ACC112 (cell line): ENCODE results near the gene CCDC152.
"Not testable (repeated sequence)": the region's sequence is repeated elsewhere in the genome, so short reads cannot be mapped to it uniquely, and the experiment has no call there.

Experiments
- H2AFZ ChIP-seq: fragments of 200-600 bp; sonication (generic); one replicate; pipeline ENCODE4 v1.6.0; 2017; ENCODE audit warnings: antibody characterized with exemption, low read length; ENCODE audit not compliant: unreplicated experiment
- H3K27ac ChIP-seq: fragments of 200-600 bp; sonication (generic); 2 replicates; pipeline ENCODE4 v1.5.1; 2014; ENCODE audit warnings: low read depth, mild to moderate bottlenecking, antibody characterized with exemption, low read length, moderate library complexity
- H3K27me3 ChIP-seq: fragments of 200-600 bp; sonication (generic); 2 replicates; pipeline ENCODE4 v1.6.1; 2014; ENCODE audit warnings: mild to moderate bottlenecking, antibody characterized with exemption, low read length, moderate library complexity, mixed read lengths; ENCODE audit not compliant: insufficient read depth
- H3K36me3 ChIP-seq: fragments of 200-600 bp; sonication (generic); 2 replicates; pipeline ENCODE4 v1.6.1; 2016; ENCODE audit warnings: mild to moderate bottlenecking, antibody characterized with exemption, low read length, moderate library complexity, mixed read lengths; ENCODE audit not compliant: insufficient read depth
- H3K4me1 ChIP-seq: fragments of 200-600 bp; sonication (generic); one replicate; pipeline ENCODE4 v1.6.1; 2016; ENCODE audit warnings: low read length, mixed read lengths; ENCODE audit not compliant: insufficient read depth, unreplicated experiment, control insufficient read depth
- H3K4me3 ChIP-seq: fragments of 200-600 bp; sonication (generic); 2 replicates; pipeline ENCODE4 v1.5.1; 2014; ENCODE audit warnings: mild to moderate bottlenecking, low read depth, low read length
- H3K79me2 ChIP-seq: fragments of 200-600 bp; sonication (generic); one replicate; pipeline ENCODE4 v1.6.0; 2016; ENCODE audit warnings: low read length; ENCODE audit not compliant: control insufficient read depth, unreplicated experiment, insufficient read depth

Gene CCDC152

DNA sequence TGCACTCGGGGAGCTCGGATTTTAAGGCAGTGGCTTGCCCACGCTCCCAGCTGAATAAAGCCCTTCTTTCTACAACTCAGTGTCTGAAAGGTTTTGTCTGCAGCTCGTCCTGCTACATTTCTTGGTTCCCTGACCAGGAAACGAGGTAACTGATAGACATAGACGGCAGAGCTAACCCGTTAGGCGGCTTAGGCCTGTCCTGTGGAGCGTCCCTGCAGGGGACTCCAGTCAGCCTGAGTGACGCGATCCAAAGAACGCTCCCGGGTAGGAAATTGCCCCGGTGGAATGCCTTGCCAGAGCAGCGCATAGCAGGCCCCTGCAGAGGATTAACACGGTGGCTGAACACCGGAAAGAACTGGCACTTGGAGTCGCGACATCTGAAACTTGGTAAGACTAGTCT is 56.9 kb downstream of the CCDC152 start:
- Histone ChIP-seq H3K4me1 (peaks cover 5% of the 10 kb centered on the region), H3K27ac (no peak overlapping the region), H2AFZ (no peak overlapping the region), H3K79me2 (no peaks in the 10 kb centered on the region), H3K36me3 (no peaks in the 10 kb centered on the region), H3K4me3 (no peak overlapping the region), H3K27me3 (no peaks in the 10 kb centered on the region)

DNA sequence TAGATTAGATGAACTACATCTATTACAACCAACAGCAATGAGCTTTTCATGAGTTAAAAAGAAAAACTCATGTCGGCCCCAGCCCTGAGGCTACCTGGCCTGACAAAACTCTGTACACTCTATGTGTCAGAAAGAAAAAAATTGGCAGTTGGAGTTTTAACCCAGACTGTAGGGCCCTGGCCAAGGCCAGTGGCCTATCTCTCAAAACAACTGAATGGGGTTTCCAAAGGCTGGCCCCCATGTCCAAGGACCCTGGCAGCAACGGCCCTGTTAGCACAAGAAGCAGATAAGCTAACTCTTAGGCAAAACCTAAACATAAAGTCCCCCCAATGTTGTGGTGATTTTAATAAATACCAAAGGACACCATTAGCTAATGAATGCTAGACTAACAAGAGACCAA is 59.9 kb downstream of the CCDC152 start:
- not testable (repeated sequence) for H3K27ac ChIP-seq, H3K4me3 ChIP-seq, H3K4me1 ChIP-seq, H3K36me3 ChIP-seq, H3K79me2 ChIP-seq, H3K27me3 ChIP-seq, H2AFZ ChIP-seq

DNA sequence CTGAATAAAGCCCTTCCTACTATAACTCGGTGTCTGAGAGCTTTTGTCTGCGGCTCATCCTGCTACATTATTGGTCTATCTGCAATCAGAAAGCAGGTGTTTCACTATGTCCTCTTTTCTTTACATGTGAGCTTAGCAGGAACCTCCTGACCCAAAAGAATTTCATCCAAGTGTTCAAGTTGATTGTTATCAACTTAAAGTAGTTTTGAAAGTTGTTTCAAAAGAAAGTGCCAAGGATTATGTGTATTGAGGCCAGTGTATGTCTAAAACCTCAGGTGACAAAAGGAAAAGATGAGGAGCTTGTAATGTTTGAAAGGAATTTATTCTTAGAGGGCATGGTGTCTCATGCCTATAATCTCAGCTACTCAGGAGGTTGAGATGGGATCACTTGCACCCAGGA is 63.1 kb downstream of the CCDC152 start:
- Histone ChIP-seq H3K79me2 (no peaks in the 10 kb centered on the region), H2AFZ (no peak overlapping the region), H3K27ac (no peak overlapping the region)

DNA sequence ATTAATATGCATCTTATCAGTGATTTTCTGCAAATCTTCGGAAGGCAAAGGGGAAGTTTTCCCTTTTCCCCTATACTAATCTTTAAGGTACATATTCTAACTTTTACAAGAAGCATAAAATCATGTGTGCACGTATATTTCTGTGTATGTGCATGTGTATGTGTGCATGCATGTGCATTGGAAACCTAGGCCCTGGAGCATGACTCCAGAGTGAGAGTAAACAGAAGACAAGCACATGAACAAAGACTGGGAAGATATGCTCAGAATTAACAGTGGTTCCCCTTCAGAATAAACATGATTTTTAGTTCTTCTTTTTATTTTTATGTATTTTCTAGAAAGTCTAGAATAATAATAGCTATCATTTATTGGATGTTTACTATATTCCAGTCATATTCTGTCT is 65.9 kb downstream of the CCDC152 start:
- H3K27me3 ChIP-seq, result no peaks in the 10 kb centered on the region
- H3K36me3 ChIP-seq, result no peaks in the 10 kb centered on the region
- no peak overlapping the region for H2AFZ ChIP-seq
- H3K27ac ChIP-seq, result no peak overlapping the region
- no peaks in the 10 kb centered on the region for H3K79me2 ChIP-seq
- H3K4me1 ChIP-seq, result no peaks in the 10 kb centered on the region
- no peak overlapping the region for H3K4me3 ChIP-seq

More for the DNA sequence above, 63.1 kb downstream of the CCDC152 start:
- no peaks in the 10 kb centered on the region for H3K36me3 ChIP-seq
- H3K4me1 ChIP-seq, result no peaks in the 10 kb centered on the region
- H3K4me3 ChIP-seq, result no peak overlapping the region
- no peaks in the 10 kb centered on the region for H3K27me3 ChIP-seq

DNA sequence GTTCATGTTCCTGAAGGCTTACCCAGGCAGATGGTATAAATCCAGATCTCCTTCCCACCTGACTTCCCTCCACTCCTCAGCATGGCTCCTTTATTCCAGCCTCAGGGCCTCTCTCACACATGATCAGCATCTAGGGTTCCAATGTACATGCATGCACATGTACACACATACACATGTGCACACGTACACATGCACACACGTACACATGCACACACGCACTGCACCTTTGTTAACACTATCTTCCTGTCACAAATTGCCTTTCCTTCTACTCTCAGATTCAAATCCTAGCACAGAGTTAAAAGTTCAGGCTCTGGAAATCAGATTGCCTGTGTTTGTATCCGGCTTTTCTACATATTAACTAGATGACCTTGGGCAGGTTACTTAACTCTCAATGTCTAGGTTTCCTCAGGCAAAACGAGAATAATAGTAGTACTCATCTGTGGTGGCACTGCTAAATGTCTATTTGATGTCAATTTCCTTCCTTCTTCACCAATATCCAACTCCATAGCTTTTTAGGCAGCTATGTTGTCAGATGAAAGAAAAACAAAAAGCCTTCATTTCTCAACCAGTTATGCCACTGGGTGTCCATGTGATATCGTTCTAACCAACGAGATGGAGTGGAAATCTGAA is 67.8 kb downstream of the CCDC152 start:
- H3K27ac ChIP-seq, result no peak overlapping the region
- H3K4me1 ChIP-seq, result no peaks in the 10 kb centered on the region
- H3K27me3 ChIP-seq, result no peaks in the 10 kb centered on the region
- no peaks in the 10 kb centered on the region for H3K79me2 ChIP-seq
- no peak overlapping the region for H2AFZ ChIP-seq
- H3K4me3 ChIP-seq, result no peak overlapping the region
- no peaks in the 10 kb centered on the region for H3K36me3 ChIP-seq

DNA sequence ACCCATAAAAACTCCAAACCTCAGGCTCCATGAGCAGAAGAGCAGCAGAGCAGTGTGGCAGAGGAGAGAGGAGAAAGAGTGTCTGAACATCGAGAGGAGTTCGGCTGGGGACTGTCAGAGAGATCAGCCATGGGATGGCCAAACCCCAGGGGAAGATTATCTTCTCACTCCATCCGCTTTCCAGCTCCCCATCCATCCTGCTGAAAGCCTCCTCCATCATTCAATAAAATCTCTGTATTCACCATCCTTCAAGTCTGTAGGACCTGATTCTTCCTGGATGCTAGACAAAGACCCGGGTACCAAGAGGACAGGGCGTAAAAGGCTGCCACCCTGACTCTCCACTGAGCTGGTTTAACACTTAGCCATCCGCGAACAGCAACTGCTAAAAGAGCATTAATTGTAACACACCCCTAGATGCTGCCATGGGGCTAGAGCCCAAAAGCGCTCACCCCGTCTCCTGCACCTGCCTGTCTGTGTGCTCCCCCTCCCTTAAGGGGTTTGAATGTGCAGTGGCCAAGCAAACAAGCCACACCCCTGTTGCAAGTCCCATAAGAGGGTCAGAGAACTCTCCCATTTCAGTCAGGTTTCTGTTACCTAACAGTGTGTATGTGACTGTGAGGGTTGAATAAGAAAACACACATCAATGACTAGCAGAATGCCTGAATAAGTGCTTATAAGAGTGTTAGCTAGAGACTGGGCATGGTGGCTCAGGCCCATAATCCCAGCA is 69.0 kb downstream of the CCDC152 start:
- no peak overlapping the region for H3K27ac ChIP-seq
- no peaks in the 10 kb centered on the region for H3K4me1 ChIP-seq
- no peaks in the 10 kb centered on the region for H3K27me3 ChIP-seq
- H3K36me3 ChIP-seq, result no peaks in the 10 kb centered on the region
- H2AFZ ChIP-seq, result no peak overlapping the region
- no peaks in the 10 kb centered on the region for H3K79me2 ChIP-seq
- H3K4me3 ChIP-seq, result no peak overlapping the region

DNA sequence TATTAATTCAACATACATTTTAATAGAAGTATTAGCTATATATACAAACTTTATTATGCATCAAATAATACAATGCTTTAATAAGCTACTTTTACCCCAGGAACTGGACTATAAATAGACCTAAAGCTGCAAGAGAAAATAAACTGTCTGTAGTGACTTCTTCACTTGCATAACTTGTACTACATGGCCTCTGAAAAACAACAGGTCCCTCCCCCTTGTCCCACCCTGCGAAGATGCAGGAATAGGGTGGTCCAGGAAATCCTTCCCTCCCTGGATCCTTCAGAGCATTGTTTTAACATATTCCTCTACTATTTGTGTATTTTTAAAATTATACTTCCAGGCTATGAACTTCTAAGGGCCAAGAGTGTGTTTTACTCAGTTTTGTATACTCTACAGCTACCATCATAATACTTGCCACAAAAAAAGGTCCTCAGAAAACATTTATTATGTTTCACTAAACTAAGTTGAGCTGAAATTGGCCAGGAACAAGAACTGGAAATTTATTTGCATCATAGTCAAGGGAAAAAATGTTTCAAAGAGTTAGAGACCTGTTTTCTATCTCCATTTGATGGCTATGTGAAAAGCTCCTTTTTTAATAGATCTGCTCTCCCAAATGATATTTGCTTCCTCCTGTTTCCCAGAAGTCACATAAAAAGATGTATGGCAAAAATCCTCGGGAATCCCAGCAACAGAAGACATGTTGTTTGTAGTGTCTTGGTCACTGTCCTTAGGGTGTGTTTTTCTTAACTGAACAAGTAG is 70.3 kb downstream of the CCDC152 start:
- H3K27ac ChIP-seq, result no peak overlapping the region

DNA sequence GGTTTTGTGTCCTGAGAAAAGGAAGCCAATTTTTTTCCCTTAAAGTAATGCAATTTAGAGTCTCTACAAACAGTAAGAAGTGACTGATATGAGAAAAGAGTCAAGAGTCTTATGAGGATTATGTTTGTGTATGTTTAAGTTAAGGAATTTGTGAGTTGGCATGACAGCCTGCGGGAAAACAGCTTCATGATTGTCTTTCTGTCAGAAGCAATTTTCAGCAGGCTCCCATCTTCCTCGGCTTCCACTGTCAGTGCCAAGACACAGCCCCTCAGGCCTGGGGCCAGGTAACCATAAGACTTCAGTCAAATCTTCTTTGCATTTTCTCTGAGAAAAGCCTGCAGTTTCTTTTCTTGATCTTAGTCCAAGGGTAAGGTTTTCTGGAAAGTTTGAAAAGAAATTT is 72.1 kb downstream of the CCDC152 start:
- no peak overlapping the region for H2AFZ ChIP-seq
- H3K27me3 ChIP-seq, result no peaks in the 10 kb centered on the region
- no peak overlapping the region for H3K27ac ChIP-seq

More for the DNA sequence above, 70.3 kb downstream of the CCDC152 start:
- Histone ChIP-seq H3K4me3 (no peak overlapping the region), H3K79me2 (no peaks in the 10 kb centered on the region), H3K27me3 (no peaks in the 10 kb centered on the region), H3K36me3 (no peaks in the 10 kb centered on the region), H2AFZ (no peak overlapping the region), H3K4me1 (no peaks in the 10 kb centered on the region)

DNA sequence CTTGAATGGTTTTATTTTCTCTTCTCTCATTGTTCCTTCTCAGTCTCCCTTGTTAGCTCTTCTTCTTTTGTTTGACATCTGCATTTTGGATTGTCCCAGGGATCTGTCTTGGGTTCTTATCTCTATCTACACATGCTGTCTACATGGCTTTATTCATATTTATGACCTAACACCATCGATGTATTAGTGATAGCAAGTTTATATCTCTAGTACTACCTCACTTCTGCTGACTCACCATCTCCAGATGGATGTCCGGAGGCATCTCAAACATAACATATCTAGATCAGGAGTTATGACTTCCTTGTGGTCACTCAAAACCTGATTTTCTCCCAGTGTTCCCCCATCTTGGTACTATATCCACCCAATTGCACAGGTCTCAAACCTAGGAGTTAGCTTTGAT is 74.3 kb downstream of the CCDC152 start:
- Histone ChIP-seq H2AFZ (no peak overlapping the region), H3K27me3 (no peaks in the 10 kb centered on the region), H3K27ac (no peak overlapping the region), H3K4me3 (no peak overlapping the region), H3K4me1 (no peaks in the 10 kb centered on the region), H3K36me3 (no peaks in the 10 kb centered on the region), H3K79me2 (no peaks in the 10 kb centered on the region)

More for the DNA sequence above, 72.1 kb downstream of the CCDC152 start:
- H3K4me1 ChIP-seq, result no peaks in the 10 kb centered on the region
- H3K36me3 ChIP-seq, result no peaks in the 10 kb centered on the region
- H3K4me3 ChIP-seq, result no peak overlapping the region
- no peaks in the 10 kb centered on the region for H3K79me2 ChIP-seq

DNA sequence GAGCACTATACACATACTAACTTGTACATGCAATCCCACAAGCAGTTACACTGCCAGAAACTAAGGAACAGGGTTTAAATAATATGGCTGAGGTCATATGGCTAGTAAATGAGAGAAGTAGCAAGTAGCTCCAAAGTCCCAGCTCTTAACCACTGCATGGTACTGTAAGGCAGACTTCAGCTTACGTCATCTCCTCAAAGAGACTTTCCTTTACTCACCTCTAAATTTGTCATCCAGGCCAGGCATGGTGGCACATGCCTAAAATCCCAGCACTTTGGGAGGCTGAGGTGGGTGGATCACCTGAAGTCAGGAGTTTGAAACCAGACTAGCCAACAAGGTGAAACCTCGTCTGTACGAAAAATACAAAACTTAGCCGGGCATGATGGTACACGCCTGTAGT is 75.4 kb downstream of the CCDC152 start:
- H3K4me1 ChIP-seq, result no peaks in the 10 kb centered on the region
- no peak overlapping the region for H3K27ac ChIP-seq
- no peak overlapping the region for H2AFZ ChIP-seq
- H3K4me3 ChIP-seq, result no peak overlapping the region
- H3K79me2 ChIP-seq, result no peaks in the 10 kb centered on the region
- no peaks in the 10 kb centered on the region for H3K27me3 ChIP-seq
- no peaks in the 10 kb centered on the region for H3K36me3 ChIP-seq
